Measurements from ENCODE around the gene ITGB4.

DNA sequence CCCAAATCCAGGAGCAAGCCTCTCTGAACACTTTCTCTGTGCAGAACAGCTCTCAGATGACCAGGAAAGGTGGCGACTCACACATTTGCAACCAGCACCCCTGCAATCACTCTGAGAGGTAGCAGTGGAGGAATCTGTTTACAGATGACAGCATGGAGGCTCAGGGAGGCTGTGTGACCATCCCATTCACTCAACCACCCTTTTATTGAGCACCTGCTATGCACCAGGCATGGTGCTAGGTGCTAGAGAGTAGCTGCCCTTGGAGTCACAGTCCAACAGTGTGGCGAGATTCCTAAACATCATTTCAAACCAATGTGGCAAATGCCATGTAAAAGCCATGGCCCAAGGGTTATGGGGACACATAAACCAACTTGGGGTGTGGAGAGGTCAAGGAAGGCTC is 1.5 kb upstream of the ITGB4 start:
- TF ChIP-seq, protein P1, sequence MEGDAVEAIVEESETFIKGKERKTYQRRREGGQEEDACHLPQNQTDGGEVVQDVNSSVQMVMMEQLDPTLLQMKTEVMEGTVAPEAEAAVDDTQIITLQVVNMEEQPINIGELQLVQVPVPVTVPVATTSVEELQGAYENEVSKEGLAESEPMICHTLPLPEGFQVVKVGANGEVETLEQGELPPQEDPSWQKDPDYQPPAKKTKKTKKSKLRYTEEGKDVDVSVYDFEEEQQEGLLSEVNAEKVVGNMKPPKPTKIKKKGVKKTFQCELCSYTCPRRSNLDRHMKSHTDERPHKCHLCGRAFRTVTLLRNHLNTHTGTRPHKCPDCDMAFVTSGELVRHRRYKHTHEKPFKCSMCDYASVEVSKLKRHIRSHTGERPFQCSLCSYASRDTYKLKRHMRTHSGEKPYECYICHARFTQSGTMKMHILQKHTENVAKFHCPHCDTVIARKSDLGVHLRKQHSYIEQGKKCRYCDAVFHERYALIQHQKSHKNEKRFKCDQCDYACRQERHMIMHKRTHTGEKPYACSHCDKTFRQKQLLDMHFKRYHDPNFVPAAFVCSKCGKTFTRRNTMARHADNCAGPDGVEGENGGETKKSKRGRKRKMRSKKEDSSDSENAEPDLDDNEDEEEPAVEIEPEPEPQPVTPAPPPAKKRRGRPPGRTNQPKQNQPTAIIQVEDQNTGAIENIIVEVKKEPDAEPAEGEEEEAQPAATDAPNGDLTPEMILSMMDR (IDR thresholded peaks at IDR 0.05; ENCODE audit: insufficient read depth, low read depth, low read length), result no peak
- TF ChIP-seq EZH2 (IDR thresholded peaks at IDR 0.05; ENCODE audit: insufficient read depth, low read length), result no peak
